K562 (cell line): ENCODE measurements around the gene BZW2. TPM values are rescaled to one million over a fixed set of nuclear protein-coding genes. Genes with fewer than 3 reads are reported as not detected.

ENCODE experiments used
- CBX2 ChIP-seq: fragments of 200-600 bp; sonication (generic); IDR thresholded peaks from one replicate; pipeline ENCODE4 v1.6.1; 2012; ENCODE audit warnings: mild to moderate bottlenecking, low read length, inconsistent platforms; ENCODE audit not compliant: insufficient read depth, poor library complexity, severe bottlenecking
- ETS2 ChIP-seq: IDR thresholded peaks from 2 replicates; pipeline ENCODE4 v1.6.1; 2016; ENCODE audit warnings: borderline replicate concordance, missing genetic modification characterization, mild to moderate bottlenecking, moderate library complexity, missing compliant biosample characterization; ENCODE audit not compliant: poor library complexity, severe bottlenecking
- IFI16 ChIP-seq: fragments of 250-450 bp; sonication (Bioruptor Pico); IDR thresholded peaks from 2 replicates; pipeline ENCODE4 v2.1.2; 2022; ENCODE audit warnings: mild to moderate bottlenecking, inconsistent platforms
- LARP7 ChIP-seq: fragments of 450-650 bp; IDR thresholded peaks from 2 replicates; pipeline ENCODE4 v1.6.1; 2016
- MCM3 ChIP-seq: fragments of 450-650 bp; IDR thresholded peaks from 2 replicates; pipeline ENCODE4 v1.6.1; 2016
- MLX ChIP-seq, 2 experiments: fragments of 450-650 bp in 1 of 2; sonication (generic) in 1 of 2; formaldehyde crosslinking; conservative IDR thresholded peaks; 2 replicates each; pipeline versions ENCODE4 v1.4.0 to v1.8.1; 2020 to 2022; ENCODE audit warnings: mild to moderate bottlenecking in 1 of 2, missing genetic modification reagents in 1 of 2
- MYNN ChIP-seq, 2 experiments: sonication (generic); formaldehyde crosslinking in 1 of 2; IDR thresholded peaks; 2 replicates each; pipeline versions ENCODE4 v1.5.0 to v1.6.1; 2016 to 2020; ENCODE audit warnings: antibody characterized with exemption in 1 of 2, missing genetic modification reagents in 1 of 2
- NEUROD1 ChIP-seq: fragments of 150-350 bp; IDR thresholded peaks from 2 replicates; pipeline ENCODE4 v1.6.1; 2014; ENCODE audit warnings: borderline replicate concordance, low read length, low read depth; ENCODE audit not compliant: partially characterized antibody
- RB1 ChIP-seq: fragments of 450-650 bp; IDR thresholded peaks from 2 replicates; pipeline ENCODE4 v1.6.1; 2017; ENCODE audit warnings: low read depth, mild to moderate bottlenecking
- RBM25 ChIP-seq: fragments of 200-400 bp; formaldehyde crosslinking; IDR thresholded peaks from 2 replicates; pipeline ENCODE4 v1.6.1; 2018; ENCODE audit warnings: low read length, low read depth, moderate library complexity; ENCODE audit not compliant: severe bottlenecking
- SMARCE1 ChIP-seq: fragments of 450-650 bp; IDR thresholded peaks from 2 replicates; pipeline ENCODE4 v1.7.1; 2016; ENCODE audit warnings: mild to moderate bottlenecking
- SREBF1 ChIP-seq: fragments of 150-350 bp; IDR thresholded peaks from 2 replicates; pipeline ENCODE4 v1.6.1; 2014; ENCODE audit warnings: antibody characterized with exemption, low read depth, low read length, borderline replicate concordance
- WHSC1 ChIP-seq: IDR thresholded peaks from one replicate; pipeline ENCODE4 v1.6.1; 2012; ENCODE audit warnings: low read length, control low read depth, inconsistent platforms
- ZC3H4 ChIP-seq: sonication (generic); formaldehyde crosslinking; IDR thresholded peaks from 2 replicates; pipeline ENCODE4 v1.9.0; 2021; ENCODE audit warnings: missing genetic modification reagents, borderline replicate concordance
- ZNF134 ChIP-seq: fragments of 250-450 bp; sonication (Bioruptor Pico); conservative IDR thresholded peaks from 2 replicates; pipeline ENCODE4 v1.4.0; 2020
- ZNF175 ChIP-seq: fragments of 200-800 bp; sonication (Bioruptor generic); IDR thresholded peaks from 2 replicates; pipeline ENCODE4 v1.6.1; 2016; ENCODE audit warnings: low read depth, mild to moderate bottlenecking, missing genetic modification characterization, missing compliant biosample characterization
- ZNF644 ChIP-seq: fragments of 200-800 bp; sonication (Bioruptor generic); IDR thresholded peaks from 2 replicates; pipeline ENCODE4 v1.6.1; 2016; ENCODE audit warnings: low read depth, missing genetic modification characterization, missing compliant biosample characterization
- ZNF830 ChIP-seq: fragments of 250-450 bp; sonication (Bioruptor Pico); IDR thresholded peaks from 2 replicates; pipeline ENCODE4 v1.5.0; 2021; ENCODE audit warnings: mild to moderate bottlenecking
- polyA plus RNA-seq, 8 experiments: library from polyadenylated mRNA; depleted of rRNA in 4 of 8; stranded (reverse) in 5 of 8; unstranded in 3 of 8; fragments of >200 nt; fragmentation: Nextera tagmentation in 2 of 8; fragmentation: Illumina TruSeq in 1 of 8; extraction: Ambion mirVana in 2 of 8; extraction: Trizol in 1 of 8; gene quantifications; 2 replicates each; pipeline versions ENCODE4 v1.2.1 to v1.2.3, GENCODE V29; 2011 to 2014; ENCODE audit warnings: inconsistent platforms in 1 of 8, missing spikeins in 1 of 8
- total RNA-seq, 7 experiments: library from RNA; depleted of rRNA in 6 of 7; stranded (reverse); fragments of >200 nt in 6 of 7; fragmentation: Illumina TruSeq in 2 of 7; extraction: Trizol in 2 of 7; gene quantifications; 2 replicates each; pipeline versions ENCODE4 v1.2.1 to v1.2.3, GENCODE V29; 2011 to 2021; ENCODE audit warnings: low replicate concordance in 1 of 7
- TF ChIP-seq, protein P1 (sequence below), 2 experiments: IDR thresholded peaks; 2 replicates each; pipeline ENCODE4 v1.6.1; 2012; ENCODE audit warnings: improper control_type of control experiment in 2 of 2, low read depth in 2 of 2, low read length in 2 of 2, borderline replicate concordance in 1 of 2
- TF ChIP-seq, protein P2 (sequence below): fragments of 250-450 bp; sonication (Bioruptor Pico); IDR thresholded peaks from 2 replicates; pipeline ENCODE4 v1.4.0; 2020; ENCODE audit warnings: borderline replicate concordance
- TF ChIP-seq, protein P3 (sequence below): fragments of 450-650 bp; IDR thresholded peaks from 2 replicates; pipeline ENCODE4 v1.6.1; 2016; ENCODE audit warnings: antibody characterized with exemption

Gene BZW2
- total and polyA plus RNA-seq, 9 of the 15 experiments (the other 6 are each of a cell fraction or from before 2014, with no cell fraction given), result 140 to 316 (median 173) TPM

DNA sequence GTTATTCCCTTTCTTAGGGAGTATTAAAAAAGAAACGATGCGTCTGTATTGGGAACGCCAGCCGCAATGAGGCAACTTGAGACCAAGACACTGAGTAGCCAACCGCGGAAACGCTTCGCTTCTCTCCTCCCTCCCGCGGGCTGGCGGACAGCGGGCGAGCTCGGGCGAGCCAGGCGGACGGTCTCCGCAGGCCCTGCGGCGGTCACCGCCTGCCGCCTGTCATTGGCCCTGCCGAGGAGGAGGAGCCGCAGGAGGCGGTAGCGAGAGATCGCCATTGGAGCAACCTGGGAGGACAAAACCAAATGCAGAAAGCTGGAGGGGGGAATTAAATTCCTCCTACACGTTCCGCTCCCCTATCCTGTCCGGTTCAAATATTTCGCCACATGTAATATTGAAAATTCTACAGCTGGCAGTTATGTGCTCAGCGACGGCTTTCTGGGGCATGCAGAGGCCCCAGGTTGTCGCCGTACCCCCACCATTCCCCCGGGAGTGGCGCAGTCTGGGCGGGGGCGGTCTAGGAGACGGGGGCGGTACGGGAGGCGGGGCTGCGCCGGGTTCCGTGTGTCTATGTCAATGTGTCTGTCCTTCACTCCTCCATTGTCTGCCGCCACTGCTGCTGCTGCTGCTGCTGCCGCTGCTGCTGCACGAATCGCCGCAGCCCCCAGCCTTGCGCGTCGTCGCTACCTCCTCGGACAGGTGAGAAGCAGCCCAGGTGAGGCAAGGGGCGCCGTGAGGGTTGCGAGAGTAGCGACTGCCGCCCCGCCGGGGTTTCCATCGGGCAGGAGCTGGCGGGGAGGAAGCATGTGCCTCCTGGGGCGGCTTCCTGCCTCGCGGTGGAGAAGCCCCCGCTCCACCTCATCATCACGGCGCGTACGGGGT, at the start of gene BZW2, which contains the start of gene ANKMY2 (continued):
- TF ChIP-seq, protein P1, sequence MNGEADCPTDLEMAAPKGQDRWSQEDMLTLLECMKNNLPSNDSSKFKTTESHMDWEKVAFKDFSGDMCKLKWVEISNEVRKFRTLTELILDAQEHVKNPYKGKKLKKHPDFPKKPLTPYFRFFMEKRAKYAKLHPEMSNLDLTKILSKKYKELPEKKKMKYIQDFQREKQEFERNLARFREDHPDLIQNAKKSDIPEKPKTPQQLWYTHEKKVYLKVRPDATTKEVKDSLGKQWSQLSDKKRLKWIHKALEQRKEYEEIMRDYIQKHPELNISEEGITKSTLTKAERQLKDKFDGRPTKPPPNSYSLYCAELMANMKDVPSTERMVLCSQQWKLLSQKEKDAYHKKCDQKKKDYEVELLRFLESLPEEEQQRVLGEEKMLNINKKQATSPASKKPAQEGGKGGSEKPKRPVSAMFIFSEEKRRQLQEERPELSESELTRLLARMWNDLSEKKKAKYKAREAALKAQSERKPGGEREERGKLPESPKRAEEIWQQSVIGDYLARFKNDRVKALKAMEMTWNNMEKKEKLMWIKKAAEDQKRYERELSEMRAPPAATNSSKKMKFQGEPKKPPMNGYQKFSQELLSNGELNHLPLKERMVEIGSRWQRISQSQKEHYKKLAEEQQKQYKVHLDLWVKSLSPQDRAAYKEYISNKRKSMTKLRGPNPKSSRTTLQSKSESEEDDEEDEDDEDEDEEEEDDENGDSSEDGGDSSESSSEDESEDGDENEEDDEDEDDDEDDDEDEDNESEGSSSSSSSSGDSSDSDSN (IDR thresholded peaks at IDR 0.05; ENCODE audit: borderline replicate concordance in 1 of 2, low read depth in 2 of 2, low read length in 2 of 2), result peak in 1 of 2 experiments; percentile 99
- TF ChIP-seq RB1 (peak; percentile 65; the same call in 1 of the 2 replicates), SREBF1 (peak; percentile 87; the same call in 1 of the 2 replicates), ZNF644 (no peak), CBX2 (no peak), NEUROD1 (peak; percentile 90), IFI16 (CRISPR knock-in tag) (no peak), SMARCE1 (no peak), ZNF175 (no peak), ETS2 (tag) (no peak), ZNF134 (CRISPR knock-in tag) (0 out of 2 replicates have a peak, but pooled peaks have one; percentile 46), WHSC1 (no peak), MLX (CRISPR knock-in tag; conservative IDR thresholded peaks at IDR 0.05) (no peak; a peak in 1 of 4 replicates), ZNF830 (CRISPR knock-in tag) (no peak), MCM3 (no peak), MYNN (IDR thresholded peaks at IDR 0.05) (no peak), MYNN (CRISPR knock-in tag; IDR thresholded peaks at IDR 0.05) (no peak), RBM25 (peak; percentile 66), LARP7 (no peak), ZC3H4 (CRISPR knock-in tag) (no peak)
- TF ChIP-seq, protein P2, sequence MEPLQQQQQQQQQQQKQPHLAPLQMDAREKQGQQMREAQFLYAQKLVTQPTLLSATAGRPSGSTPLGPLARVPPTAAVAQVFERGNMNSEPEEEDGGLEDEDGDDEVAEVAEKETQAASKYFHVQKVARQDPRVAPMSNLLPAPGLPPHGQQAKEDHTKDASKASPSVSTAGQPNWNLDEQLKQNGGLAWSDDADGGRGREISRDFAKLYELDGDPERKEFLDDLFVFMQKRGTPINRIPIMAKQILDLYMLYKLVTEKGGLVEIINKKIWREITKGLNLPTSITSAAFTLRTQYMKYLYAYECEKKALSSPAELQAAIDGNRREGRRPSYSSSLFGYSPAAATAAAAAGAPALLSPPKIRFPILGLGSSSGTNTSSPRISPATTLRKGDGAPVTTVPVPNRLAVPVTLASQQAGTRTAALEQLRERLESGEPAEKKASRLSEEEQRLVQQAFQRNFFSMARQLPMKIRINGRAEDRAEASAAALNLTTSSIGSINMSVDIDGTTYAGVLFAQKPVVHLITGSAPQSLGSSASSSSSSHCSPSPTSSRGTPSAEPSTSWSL, result no peak
- TF ChIP-seq, protein P3, sequence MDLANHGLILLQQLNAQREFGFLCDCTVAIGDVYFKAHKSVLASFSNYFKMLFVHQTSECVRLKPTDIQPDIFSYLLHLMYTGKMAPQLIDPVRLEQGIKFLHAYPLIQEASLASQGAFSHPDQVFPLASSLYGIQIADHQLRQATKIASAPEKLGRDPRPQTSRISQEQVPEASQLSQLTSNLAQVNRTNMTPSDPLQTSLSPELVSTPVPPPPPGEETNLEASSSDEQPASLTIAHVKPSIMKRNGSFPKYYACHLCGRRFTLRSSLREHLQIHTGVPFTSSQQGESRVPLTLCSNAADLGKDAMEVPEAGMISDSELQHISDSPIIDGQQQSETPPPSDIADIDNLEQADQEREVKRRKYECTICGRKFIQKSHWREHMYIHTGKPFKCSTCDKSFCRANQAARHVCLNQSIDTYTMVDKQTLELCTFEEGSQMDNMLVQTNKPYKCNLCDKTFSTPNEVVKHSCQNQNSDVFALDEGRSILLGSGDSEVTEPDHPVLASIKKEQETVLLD, result no peak
